Measurements from ENCODE around the gene GALNT17.

The GALNT17 gene

DNA sequence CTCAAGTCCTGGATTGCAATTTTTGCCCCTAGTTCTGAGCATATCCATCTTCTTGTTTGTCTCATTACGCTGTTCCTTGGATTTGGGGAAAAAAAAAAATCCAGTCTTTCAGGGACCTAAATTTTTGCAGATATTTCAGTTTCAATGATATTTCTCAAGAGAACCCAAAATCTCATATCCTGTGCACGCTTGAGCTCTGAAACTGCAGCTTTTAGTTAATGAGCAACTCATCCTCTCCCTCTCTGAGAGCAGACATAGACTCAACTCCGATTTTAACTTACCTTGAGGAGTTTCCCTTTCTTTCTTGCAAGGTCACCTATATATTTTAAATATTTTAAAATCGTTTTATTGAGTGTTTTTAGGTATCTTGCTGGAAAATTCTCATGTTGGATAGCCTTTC lies 200.3 kb downstream of the GALNT17 start:
- no peak for DNase-seq (ENCODE audit: low read depth in 2 of 3, low spot score in 1 of 3)

DNA sequence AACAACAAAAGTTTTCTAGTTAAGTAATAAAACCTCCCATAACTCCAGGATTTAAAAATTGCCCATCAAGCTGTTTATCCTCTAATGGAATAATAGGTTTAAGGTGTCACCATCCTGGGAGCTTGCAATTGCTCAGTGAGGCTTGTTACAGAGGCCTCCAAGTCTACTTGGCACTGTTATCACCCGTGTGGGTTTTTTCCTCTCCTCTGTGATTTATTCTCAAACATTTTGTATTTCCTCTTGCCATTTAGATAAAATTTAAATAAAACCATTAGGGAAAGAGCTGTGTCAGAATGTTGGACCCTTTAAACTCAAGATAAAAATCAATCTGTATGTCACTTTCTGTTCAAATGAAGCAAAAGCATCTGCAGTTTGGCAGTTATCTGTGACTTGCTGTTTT lies 202.6 kb downstream of the GALNT17 start:
- DNase-seq (ENCODE audit: low read depth in 2 of 3, low spot score in 1 of 3) = no peak

DNA sequence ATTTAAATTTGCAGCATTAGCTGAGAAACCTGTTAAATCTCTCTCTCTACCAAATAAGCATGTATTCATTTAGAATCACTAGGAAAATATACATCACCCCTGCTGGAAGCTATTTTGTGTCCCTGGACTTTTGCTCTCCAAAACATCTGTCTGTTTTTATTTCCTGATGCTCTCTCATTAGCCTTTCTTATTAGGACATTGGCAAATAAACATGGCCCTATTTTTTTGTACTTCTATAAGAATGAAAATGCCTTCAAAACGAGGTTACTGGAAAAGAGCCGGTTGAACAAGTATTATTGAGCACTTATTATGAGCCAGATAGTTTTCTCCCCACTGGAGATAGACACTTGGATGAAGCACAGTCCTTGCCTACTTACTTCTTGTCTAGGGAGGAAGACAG lies 206.9 kb downstream of the GALNT17 start:
- no peak for DNase-seq (ENCODE audit: low read depth in 2 of 3, low spot score in 1 of 3)

DNA sequence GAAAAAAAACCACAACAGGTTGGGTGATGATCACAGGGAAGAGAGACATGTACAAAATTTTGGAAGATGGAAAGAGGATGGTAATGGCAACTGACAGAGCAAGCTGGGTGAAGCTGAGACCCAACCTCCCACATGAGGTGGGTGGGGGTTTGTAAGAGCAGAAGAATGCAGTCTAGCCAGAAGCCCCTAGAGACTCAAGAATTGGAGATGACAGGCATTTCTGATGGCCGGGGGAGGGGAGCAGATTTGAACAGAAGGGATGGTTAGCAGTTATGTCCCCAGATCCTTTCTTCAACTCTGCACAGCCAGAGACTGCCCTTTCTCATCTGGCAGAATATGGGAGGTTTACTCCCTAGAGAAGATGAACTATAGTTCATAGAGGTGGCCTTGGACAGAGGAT lies 208.0 kb downstream of the GALNT17 start:
- DNase-seq (ENCODE audit: low read depth in 2 of 3, low spot score in 1 of 3) = no peak

DNA sequence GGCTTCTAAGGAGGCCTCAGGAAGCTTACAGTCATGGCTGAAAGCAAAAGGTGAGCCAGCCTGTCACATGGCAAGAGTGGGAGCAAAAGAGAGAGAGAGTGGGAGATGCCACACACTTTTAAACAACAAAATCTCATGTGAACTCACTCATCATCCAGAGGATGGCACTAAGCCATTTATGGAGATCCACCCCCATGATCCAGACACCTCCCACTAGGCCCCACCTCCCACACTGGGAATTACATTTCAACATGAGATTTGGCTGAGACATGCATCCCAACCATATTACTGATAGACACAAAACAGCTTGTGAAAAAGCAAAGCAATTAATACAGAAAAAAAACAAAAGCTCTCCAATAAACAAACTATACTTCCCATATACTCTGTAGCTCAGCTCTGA lies 210.3 kb downstream of the GALNT17 start:
- DNase-seq (ENCODE audit: low read depth in 2 of 3, low spot score in 1 of 3) = no peak

DNA sequence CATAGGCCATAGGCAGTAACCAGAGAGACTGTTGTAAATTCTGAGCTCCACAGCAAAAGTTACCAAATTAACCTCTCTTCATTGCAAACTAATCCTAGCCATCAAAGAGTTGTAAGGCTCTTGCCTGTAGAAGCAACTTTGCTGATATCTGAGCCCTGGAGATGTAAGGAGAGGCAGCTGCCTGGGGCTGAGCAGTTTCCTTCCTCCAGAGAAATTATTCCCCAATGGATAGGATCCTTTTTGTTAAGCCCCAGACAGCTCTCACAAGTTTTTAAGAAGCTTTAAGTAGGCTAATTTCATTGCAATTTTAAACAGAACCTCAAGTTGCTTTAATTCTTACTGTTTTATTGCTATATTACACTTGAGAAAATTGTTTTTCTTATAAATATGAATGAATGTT lies 211.1 kb downstream of the GALNT17 start:
- no peak for DNase-seq (ENCODE audit: low read depth in 2 of 3, low spot score in 1 of 3)

DNA sequence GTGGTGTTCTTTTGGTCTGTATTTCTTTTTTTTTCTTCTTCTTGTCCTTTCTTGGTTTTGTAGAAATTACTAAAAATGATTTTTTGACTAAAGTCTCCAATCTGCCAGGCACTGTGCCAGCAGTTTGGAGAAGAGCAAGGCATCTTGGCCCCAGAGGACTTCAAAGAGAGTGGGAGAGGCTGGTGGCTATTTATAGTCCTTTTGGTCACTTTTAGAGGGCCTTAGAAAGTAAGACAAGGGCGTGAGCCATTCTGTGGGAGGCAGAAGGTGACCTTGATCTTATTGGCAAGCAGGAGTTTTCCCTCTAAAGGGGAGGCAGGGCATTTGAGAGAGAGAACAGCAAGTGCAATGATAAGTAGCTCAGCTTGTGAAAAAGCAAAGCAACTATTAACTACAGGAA lies 211.9 kb downstream of the GALNT17 start:
- DNase-seq (ENCODE audit: low read depth in 2 of 3, low spot score in 1 of 3) = no peak

DNA sequence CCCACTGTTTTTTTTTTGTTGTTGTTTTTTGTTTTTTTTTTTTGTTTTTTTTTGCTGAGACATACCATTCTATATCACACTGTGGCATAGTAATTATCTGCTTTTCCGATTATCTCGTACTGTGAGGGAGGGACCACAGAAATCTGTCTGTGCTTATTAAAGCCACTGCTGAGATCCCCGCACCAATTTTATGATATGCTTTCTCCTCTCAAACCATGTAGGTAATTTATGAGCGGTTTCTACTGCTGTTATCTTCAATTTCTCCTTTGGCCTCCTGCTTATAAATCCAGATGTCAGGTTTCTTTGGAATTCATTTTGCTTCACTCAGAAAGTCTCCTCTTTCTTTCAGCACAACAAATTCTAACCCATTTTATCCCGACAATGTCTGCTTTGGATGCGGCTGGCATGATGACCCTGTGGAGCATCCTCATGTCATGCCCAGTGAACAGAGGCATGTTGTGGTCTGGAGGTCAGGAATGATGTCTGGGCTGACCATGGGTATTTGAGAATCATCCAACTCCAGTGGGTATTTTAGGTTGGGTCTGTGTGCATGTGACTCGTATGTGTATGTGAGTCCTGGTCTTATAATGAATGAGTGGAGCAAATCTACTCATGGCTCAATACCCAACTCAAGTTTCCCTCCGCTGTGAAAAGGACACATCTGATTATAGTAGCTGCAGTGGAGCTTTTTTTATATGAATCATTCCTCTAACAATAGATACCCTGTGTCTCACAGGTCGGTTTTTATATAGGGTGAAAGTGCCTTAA lies 213.4 kb downstream of the GALNT17 start:
- DNase-seq (ENCODE audit: low read depth in 2 of 3, low spot score in 1 of 3) = no peak

DNA sequence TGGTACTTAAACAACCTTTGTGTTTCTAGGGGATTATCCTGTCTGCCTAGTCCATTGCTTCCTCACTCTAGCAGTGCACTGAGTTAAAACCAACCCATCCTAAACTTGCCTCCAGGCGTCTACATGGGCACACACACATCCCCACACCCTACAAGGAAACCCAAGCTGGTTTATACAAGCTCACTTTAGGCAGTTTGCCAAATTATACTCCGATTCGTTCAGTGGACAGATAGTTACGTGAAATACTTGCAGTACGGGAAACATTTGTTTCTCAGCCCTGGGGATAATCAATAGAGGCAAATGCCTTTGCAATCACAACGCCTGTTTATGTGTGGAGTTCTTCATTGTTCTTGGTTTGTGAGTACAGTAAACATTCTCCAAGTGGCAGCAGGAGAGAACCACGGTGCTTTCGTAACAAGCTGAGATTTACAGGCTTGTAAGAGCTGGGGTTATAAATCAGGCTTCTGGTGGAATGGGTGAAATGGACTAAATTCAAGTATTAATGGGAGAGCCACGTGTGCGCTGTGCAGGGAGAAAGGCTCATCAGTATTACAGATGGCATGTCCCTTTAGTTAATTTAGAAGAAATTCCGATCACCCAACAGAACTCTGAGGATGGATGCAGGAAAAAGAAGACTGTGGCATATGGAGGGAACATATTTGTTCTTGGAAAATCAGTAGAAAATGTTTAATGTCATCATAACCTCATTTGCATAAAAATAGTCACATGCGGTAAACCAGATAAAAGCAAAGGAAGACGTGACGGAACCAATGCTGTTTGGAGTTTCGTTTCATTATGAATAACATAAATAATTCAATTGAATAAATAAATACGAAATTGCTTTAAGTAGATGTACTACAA lies 217.1 kb downstream of the GALNT17 start:
- no peak for DNase-seq (ENCODE audit: low read depth in 2 of 3, low spot score in 1 of 3)

DNA sequence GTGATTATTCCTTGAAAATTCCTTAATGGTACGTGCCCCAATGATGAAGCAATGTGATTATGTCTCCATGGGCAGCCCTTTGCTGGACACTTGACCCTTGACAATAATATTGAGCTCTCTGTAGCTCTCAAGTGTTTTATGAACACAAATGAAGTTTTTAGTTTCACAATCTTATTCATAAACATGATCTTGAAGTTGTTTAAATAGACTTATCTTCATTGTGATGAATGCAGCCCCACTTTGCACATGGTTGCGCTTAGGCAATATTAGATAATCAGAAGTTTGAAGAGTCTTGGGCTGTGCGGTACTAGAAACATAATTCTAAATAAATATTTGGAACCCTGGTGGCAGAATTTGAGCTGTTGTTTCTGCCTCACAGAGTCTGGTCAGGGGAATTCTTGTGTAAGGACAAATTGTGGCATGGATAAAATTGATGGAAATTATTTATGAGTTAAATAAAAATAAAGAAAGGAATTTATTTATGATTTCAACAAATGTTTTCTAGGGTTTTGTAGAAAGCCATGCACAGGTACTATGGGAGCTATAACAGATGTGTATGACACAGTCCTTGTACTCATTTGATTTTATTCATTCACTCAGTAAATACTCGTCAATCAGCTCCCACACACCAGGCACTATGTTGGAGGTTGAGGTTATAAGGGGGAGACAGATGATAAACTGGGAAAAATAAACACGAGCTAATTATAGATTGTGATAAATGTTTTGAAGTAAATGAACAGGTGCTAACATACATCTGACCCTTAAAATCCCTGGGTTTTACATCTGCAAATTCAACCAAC lies 217.9 kb downstream of the GALNT17 start:
- DNase-seq (ENCODE audit: low read depth in 2 of 3, low spot score in 1 of 3) = no peak

DNA sequence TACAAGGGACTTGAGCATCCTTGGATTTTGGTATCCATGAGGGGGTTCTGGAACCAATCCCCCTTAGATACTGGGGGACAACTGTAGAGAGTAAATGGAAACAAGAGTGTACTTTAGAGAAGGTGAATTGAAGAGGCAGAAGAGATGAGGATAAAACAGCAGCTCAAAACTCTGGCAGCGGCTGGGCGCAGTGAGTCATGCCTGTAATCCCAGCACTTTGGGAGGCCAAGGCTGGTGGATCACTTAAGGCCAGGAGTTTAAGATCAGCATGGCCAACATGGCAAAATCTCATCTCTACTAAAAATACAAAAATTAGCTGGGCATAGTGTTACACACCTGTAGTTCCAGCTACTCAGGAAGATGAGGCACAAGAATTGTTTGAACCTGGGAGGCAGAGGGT lies 218.7 kb downstream of the GALNT17 start:
- DNase-seq (ENCODE audit: low read depth in 2 of 3, low spot score in 1 of 3) = no peak

DNA sequence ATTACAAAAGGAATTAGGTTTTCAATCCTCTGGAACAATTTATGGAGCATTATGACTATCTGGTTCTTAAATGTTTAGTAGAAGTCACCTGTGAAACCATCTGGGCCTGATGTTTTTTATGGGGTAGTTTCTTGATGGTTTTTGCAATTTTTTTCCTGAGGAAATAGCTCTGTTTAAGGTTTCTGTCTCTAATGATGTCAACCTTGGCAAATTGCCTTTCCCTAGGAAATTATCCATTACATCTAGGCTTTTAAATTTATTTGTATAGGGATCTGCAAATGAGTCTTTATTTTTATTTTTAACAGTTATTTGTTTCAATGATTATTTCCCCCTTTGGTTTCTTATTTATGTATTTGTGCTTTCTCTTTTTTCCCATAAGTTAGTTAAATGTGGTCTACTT lies 222.8 kb downstream of the GALNT17 start:
- no peak for DNase-seq (ENCODE audit: low read depth in 2 of 3, low spot score in 1 of 3)

DNA sequence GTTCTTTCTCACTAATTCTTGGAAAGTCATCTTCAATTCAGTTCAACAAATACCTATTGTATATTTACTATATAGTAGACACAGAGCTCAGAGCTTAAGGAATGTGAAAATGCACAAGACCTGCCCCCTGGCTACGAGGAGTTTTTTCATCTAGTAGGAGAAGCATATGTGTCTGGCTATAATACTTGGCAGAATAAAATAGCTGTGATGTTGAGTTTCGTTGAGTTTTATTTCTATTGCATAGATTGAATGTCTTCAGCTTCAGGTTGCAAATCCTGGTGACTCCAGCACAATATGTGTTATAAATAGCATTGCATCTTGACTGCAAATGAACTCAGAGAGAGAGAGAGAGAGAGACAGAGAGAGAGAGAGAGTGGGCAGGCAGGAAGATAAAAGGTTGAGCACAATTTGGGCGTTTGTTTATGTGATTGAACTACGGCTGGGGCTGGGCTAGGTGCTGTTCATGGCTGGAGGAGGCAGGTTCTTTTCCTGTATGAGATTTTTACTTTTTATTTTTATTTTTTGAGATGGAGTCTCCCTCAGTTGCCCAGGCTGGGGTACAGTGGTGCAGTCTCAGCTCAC lies 229.6 kb downstream of the GALNT17 start:
- no peak for DNase-seq (ENCODE audit: low read depth in 2 of 3, low spot score in 1 of 3)

DNA sequence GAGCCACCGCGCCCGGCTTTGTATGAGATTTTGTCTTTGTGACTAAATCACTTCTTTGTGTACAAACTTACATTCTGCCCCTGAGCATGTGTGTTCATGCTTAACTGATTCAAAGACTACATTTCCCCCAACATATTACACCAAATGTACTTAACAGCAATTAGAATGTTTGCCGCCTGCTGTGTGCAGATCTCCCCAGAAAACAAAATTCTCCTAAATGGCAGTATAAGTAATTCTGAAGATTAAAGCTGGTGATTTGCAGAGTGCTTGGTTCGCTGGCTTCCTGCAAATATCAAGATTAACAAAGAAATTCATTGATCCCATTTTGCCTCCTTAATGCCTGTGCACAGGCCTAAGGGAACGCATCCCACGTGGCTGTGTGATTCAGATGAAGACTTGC lies 230.3 kb downstream of the GALNT17 start:
- no peak for DNase-seq (ENCODE audit: low read depth in 2 of 3, low spot score in 1 of 3)

DNA sequence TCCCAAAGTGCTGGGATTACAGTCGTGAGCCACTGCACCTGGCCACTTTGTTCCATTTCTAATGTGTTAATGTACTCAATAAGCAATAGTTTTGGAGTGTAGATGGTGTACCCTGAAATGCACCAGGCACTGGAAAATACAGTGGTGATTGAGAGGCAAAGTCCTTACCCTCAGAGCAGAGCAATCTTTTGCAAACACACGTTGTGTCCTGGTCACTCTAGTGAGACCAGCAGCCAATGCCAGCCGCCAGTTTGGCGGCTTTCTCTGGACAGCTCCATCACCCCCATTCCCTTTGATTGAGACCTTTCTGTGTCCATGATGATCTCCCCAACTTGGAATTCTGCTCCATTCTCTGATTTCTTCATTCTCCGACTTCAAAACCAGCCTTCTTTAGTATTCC lies 231.3 kb downstream of the GALNT17 start:
- no peak for DNase-seq (ENCODE audit: low read depth in 2 of 3, low spot score in 1 of 3)

DNA sequence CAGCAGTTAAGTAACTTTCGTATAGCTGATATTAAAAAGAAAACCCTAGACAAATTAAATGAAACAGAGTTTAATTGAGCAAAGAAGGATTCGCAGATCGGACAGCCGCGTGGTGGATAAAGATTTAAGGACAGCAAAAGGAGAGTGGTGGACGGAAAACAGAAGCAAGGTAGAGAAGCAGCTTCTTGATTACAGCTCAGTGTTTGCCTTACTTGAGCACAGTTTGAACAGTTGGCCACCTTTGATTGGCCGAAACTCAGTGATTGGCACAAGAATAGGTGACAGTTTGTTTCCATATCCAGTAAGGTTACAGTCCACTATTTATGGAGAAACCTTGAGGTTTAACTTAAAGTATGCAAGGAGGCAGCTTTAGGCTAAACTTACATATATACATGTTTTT lies 231.7 kb downstream of the GALNT17 start:
- DNase-seq (ENCODE audit: low read depth in 2 of 3, low spot score in 1 of 3) = no peak

DNA sequence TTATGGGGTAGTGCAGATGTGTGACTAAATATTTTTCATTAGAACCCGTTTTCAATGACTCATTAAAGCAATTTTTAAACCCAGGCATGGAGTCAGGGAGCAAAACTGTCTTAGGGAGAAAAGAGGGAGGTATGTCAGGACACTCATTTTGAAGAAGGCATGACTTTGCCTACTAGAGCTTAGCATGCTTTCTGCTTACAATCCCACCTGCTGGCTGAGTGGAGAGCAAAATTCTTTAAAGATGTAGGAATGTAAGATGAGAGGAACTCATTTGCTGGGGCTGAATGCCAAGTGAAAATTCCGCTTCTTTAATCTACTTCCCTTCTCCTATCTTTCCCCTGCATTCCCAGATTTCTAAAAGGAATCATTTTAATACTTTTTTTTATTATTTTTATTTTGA lies 232.6 kb downstream of the GALNT17 start:
- no peak for DNase-seq (ENCODE audit: low read depth in 2 of 3, low spot score in 1 of 3)

DNA sequence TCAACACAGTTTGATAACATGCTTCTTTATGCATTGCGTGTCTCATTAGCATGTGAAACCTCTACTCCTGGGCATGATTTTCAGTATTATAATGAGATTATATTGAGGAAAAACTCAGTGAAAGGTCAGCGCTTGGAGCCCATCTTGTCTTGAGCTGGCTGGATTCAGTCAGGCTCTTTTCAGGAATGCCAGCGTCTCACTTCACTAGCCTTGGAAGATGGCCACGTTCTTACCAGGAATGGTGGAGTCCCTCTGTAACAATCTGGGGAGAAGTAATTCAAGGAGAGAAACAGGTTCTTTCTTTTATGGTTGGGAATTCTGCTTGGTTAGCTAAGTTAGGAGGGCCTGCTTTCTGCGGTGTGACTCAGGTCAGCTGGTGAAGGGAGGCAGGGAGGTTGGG lies 241.0 kb downstream of the GALNT17 start:
- no peak for DNase-seq (ENCODE audit: low read depth in 2 of 3, low spot score in 1 of 3)

DNA sequence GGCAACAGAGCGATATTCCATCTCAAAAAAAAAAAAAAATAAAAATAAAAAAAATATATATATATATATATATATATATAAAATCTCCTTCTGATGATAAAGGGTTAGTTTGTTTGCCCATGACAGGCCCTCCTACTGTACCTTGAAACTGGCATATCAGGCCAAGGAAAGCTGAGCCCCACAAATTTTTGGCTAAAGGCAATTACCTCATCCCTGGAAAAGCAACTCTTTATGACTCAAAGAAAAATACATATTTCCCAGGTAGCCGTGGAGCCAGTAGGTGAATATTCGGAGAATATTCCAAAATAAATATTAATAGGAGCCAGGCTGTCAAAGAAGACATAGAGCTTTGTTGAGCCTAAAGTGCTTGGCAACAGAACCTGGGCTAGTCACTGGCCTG lies 245.1 kb downstream of the GALNT17 start:
- DNase-seq (ENCODE audit: low read depth in 2 of 3, low spot score in 1 of 3) = no peak

DNA sequence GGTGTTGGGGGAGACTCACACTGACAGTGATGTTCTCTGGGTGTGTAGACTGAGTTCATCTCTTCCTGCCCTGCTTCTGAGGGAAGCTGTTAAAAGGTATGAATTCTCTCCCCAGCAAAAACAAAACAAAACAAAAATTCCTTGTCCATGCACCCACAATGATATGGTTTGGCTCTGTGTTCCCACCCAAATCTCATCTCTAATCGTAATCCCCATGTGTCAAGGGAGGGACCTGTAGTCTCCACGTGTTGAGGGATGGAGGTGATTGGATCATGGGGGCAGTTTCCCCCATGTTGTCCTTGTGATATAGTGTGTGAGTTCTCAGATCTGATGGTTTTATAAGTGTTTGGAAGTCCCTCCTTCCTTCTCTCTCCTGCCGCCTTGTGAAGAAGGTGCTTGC lies 245.5 kb downstream of the GALNT17 start:
- no peak for DNase-seq (ENCODE audit: low read depth in 2 of 3, low spot score in 1 of 3)

DNA sequence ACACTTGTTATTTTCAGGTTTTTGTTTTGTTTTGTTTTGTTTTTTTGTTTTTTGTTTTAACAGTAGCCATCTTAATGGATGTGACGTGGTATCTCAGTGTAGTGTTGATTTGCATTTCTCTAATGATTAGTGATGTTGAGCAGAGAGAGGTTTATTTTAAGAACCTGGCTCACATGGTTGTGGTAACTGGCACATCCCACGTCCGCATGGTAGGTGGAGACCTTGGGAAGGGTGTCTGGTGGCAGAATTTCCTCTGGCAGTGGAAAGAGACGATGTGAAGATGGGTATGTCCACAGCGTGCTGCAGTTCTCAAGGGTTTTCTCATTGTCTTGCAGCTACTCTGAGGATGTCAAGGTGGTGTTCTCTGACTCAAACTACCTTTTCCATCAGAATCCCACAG lies 252.2 kb downstream of the GALNT17 start:
- no peak for DNase-seq (ENCODE audit: low read depth in 2 of 3, low spot score in 1 of 3)
